GM12878 (cell line): ENCODE data around the gene IRX4. TPM values are rescaled to one million over a fixed set of nuclear protein-coding genes. Genes with fewer than 3 reads are reported as not detected.

Experiments
- ATAC-seq: fragments of 200-7000 bp; cut with Tn5 transposase; 3 replicates; pipeline ENCODE4 v1.9.1; 2020; ENCODE audit warnings: mild to moderate bottlenecking, moderate library complexity
- BruUV-seq: library from RNA; stranded (reverse); fragments of 400-500 nt; replicated peaks from 2 replicates; lab custom pipeline; 2021; lab: Mats Ljungman, UMichigan
- CTCF ChIA-PET: fragments of 300-600 bp; sonication (Branson Sonifier 250); formaldehyde crosslinking; extraction: SDS; loops from one replicate; lab custom pipeline; 2021; ENCODE audit warnings: inconsistent platforms; lab: Yijun Ruan, JAX
- POLR2A ChIA-PET: fragments of 350-600 bp; formaldehyde crosslinking; extraction: SDS; loops from one replicate; lab custom pipeline; 2021; ENCODE audit warnings: inconsistent platforms; lab: Charles Lee
- RAD21 ChIA-PET: fragments of 300-600 bp; sonication (Branson Sonifier 250); formaldehyde crosslinking; loops from one replicate; lab custom pipeline; 2023; ENCODE audit warnings: antibody characterized with exemption; ENCODE audit not compliant: unreplicated experiment; lab: Charles Lee
- SMC1A ChIA-PET: fragments of 300-600 bp; sonication (Branson Sonifier 250); formaldehyde crosslinking; loops from one replicate; lab custom pipeline; 2023; ENCODE audit not compliant: unreplicated experiment, uncharacterized antibody; lab: Charles Lee
- DNase-seq: peaks from one replicate; pipeline ENCODE4 v3.0.0-alpha.2; 2011; ENCODE audit warnings: low read depth, low spot score
- FAIRE-seq: peaks from 3 replicates; lab custom pipeline; 2011; peaks lifted over from hg19 to GRCh38; lab: Jason Lieb, UNC
- H2AFZ ChIP-seq: 2 replicates; pipeline ENCODE4 v1.6.0; 2011; ENCODE audit warnings: low read depth, low read length, control low read depth; ENCODE audit not compliant: control insufficient read depth
- H3K27ac ChIP-seq: 2 replicates; pipeline ENCODE4 v1.5.1; 2011; ENCODE audit warnings: control low read depth; ENCODE audit not compliant: control insufficient read depth, insufficient read depth
- H3K27me3 ChIP-seq, 2 experiments: replicated peaks in 1 of 2; 2 replicates each; pipeline versions ENCODE4 v1.6.0 to v1.6.1; 2011; ENCODE audit warnings: low read length in 1 of 2; ENCODE audit not compliant: control insufficient read depth in 2 of 2, insufficient read depth in 2 of 2
- H3K36me3 ChIP-seq, 2 experiments: 2 replicates each; pipeline ENCODE4 v1.5.1; 2011; ENCODE audit warnings: low read length in 1 of 2; ENCODE audit not compliant: control insufficient read depth in 2 of 2, insufficient read depth in 2 of 2
- H3K4me1 ChIP-seq: 2 replicates; pipeline ENCODE4 v1.6.1; 2011; ENCODE audit warnings: mild to moderate bottlenecking, low read length, moderate library complexity, mixed read lengths; ENCODE audit not compliant: control insufficient read depth, insufficient read depth
- H3K4me2 ChIP-seq: 2 replicates; pipeline ENCODE4 v1.6.0; 2011; ENCODE audit warnings: control low read depth; ENCODE audit not compliant: control insufficient read depth, insufficient read depth
- H3K4me3 ChIP-seq: fragments of 200-600 bp; sonication (generic); 2 replicates; pipeline ENCODE4 v1.5.1; 2016
- H3K79me2 ChIP-seq: 2 replicates; pipeline ENCODE4 v1.6.0; 2011; ENCODE audit warnings: low read length; ENCODE audit not compliant: control insufficient read depth, insufficient read depth
- H3K9ac ChIP-seq: 2 replicates; pipeline ENCODE4 v1.8.0; 2011; ENCODE audit warnings: low read length, control low read depth, mixed read lengths; ENCODE audit not compliant: control insufficient read depth, insufficient read depth
- H3K9me3 ChIP-seq: replicated peaks from 3 replicates; pipeline ENCODE4 v1.5.1; 2011; ENCODE audit warnings: mild to moderate bottlenecking, low read length; ENCODE audit not compliant: control insufficient read depth, insufficient read depth
- H4K20me1 ChIP-seq: 2 replicates; pipeline ENCODE4 v1.6.0; 2011; ENCODE audit not compliant: control insufficient read depth, insufficient read depth
- CREB1 ChIP-seq: IDR thresholded peaks from 2 replicates; pipeline ENCODE4 v1.6.1; 2012; ENCODE audit warnings: low read depth, mild to moderate bottlenecking, inconsistent platforms
- E2F8 ChIP-seq: fragments of 450-650 bp; IDR thresholded peaks from 2 replicates; pipeline ENCODE4 v1.6.1; 2018; ENCODE audit warnings: mild to moderate bottlenecking, low read depth, moderate library complexity; ENCODE audit not compliant: partially characterized antibody
- ETV6 ChIP-seq, 2 experiments: fragments of 450-650 bp in 1 of 2; IDR thresholded peaks in 1 of 2; conservative IDR thresholded peaks in 1 of 2; 2 replicates each; pipeline ENCODE4 v1.6.1; 2014; ENCODE audit warnings: antibody characterized with exemption in 1 of 2, borderline replicate concordance in 1 of 2, low read depth in 1 of 2, mild to moderate bottlenecking in 1 of 2, moderate library complexity in 1 of 2
- HDGF ChIP-seq: fragments of 450-650 bp; IDR thresholded peaks from 2 replicates; pipeline ENCODE4 v1.6.1; 2016; ENCODE audit warnings: antibody characterized with exemption
- MYB ChIP-seq: fragments of 150-350 bp; IDR thresholded peaks from 2 replicates; pipeline ENCODE4 v1.6.1; 2014; ENCODE audit warnings: mild to moderate bottlenecking, low read depth, low read length, borderline replicate concordance
- YY1 ChIP-seq: IDR thresholded peaks from 2 replicates; pipeline ENCODE4 v1.6.1; 2011; ENCODE audit warnings: low read depth, mild to moderate bottlenecking, low read length
- ZBTB33 ChIP-seq: fragments of 450-650 bp; IDR thresholded peaks from 2 replicates; pipeline ENCODE4 v1.6.1; 2017; ENCODE audit warnings: mild to moderate bottlenecking
- ZNF217 ChIP-seq: fragments of 450-650 bp; IDR thresholded peaks from 2 replicates; pipeline ENCODE4 v1.6.1; 2017; ENCODE audit warnings: antibody characterized with exemption, mild to moderate bottlenecking
- WGBS: methylation state at CpG from one replicate; pipeline ENCODE4 v1.1.6; 2016; ENCODE audit warnings: low lambda C conversion rate; ENCODE audit not compliant: insufficient replicate concordance, insufficient coverage; ENCODE audit errors: missing lambda C conversion rate; 5-methylcytosine and 5-hydroxymethylcytosine counted together
- in situ Hi-C: fragments of 300-500 bp; cut with MboI; formaldehyde crosslinking; loops from 9 replicates; pipeline ENCODE4 v1.14.3; 2018; ENCODE audit warnings: mixed read lengths
- intact Hi-C: fragments of 100-400 bp; cut with micrococcal nuclease; formaldehyde crosslinking; loops from one replicate; pipeline ENCODE4 v1.14.2; 2022; ENCODE audit not compliant: unreplicated experiment
- polyA plus RNA-seq, 11 experiments: library from polyadenylated mRNA; depleted of rRNA in 4 of 11; unstranded in 6 of 11; stranded (reverse) in 5 of 11; fragments of >200 nt; fragmentation: Nextera tagmentation in 4 of 11; fragmentation: Illumina TruSeq in 1 of 11; extraction: Ambion mirVana in 4 of 11; extraction: Trizol in 1 of 11; gene quantifications; 1 replicate in 1 of 11; 2 replicates in 10 of 11; pipeline versions ENCODE4 v1.2.1 to v1.2.3, GENCODE V29; 2011 to 2016; ENCODE audit warnings: inconsistent platforms in 2 of 11, missing spikeins in 2 of 11, low read depth in 1 of 11
- total RNA-seq, 4 experiments: library from RNA; depleted of rRNA in 3 of 4; stranded (reverse); fragments of >200 nt in 3 of 4; fragmentation: Illumina TruSeq in 1 of 4; extraction: Trizol in 1 of 4; gene quantifications; 2 replicates each; pipeline versions ENCODE4 v1.2.1 to v1.2.3, GENCODE V29; 2013 to 2021
- TF ChIP-seq, protein P1 (sequence below): IDR thresholded peaks from 2 replicates; pipeline ENCODE4 v1.6.1; 2011; ENCODE audit warnings: borderline replicate concordance, low read depth, mild to moderate bottlenecking, moderate library complexity, mixed read lengths, low read length; ENCODE audit not compliant: insufficient read depth; ENCODE audit errors: extremely low read length

Gene IRX4
- total and polyA plus RNA-seq, 10 of the 15 experiments (the other 5 are each of a cell fraction or from before 2014, with no cell fraction given) = not detected

GRCh38 chr5:1838013-1838412 is 44.7 kb downstream of the IRX4 start:
- FAIRE-seq = no peak
- H3K79me2 ChIP-seq = no peaks in the 10 kb centered on the region
- ChIA-PET SMC1A (no interaction called here), RAD21 (no interaction called here), CTCF (no interaction called here), POLR2A (no interaction called here)
- no peaks in the 10 kb centered on the region for H4K20me1 ChIP-seq
- H3K27ac ChIP-seq = no peak overlapping the region
- no peaks in the 10 kb centered on the region for H3K4me1 ChIP-seq
- no TSS peak for BruUV-seq
- in situ Hi-C loops = no loop called here
- H3K27me3 ChIP-seq = peaks cover 0 to 2% of the 10 kb centered on the region in 2 experiments; a peak in 2 of 4 replicates
- H3K9me3 ChIP-seq = no peaks in the 10 kb centered on the region
- H3K9ac ChIP-seq = no peak overlapping the region
- H3K4me2 ChIP-seq = no peak overlapping the region
- H2AFZ ChIP-seq = no peak overlapping the region
- H3K36me3 ChIP-seq = no peaks in the 10 kb centered on the region
- no peak overlapping the region for H3K4me3 ChIP-seq
- no peak for DNase-seq
- no peak for ATAC-seq
- WGBS = 42% methylated on average over 9 of the region's 9 CpGs
- no peak for TF ChIP-seq MYB
- no peak for TF ChIP-seq YY1
- intact Hi-C loops = no loop called here

DNA sequence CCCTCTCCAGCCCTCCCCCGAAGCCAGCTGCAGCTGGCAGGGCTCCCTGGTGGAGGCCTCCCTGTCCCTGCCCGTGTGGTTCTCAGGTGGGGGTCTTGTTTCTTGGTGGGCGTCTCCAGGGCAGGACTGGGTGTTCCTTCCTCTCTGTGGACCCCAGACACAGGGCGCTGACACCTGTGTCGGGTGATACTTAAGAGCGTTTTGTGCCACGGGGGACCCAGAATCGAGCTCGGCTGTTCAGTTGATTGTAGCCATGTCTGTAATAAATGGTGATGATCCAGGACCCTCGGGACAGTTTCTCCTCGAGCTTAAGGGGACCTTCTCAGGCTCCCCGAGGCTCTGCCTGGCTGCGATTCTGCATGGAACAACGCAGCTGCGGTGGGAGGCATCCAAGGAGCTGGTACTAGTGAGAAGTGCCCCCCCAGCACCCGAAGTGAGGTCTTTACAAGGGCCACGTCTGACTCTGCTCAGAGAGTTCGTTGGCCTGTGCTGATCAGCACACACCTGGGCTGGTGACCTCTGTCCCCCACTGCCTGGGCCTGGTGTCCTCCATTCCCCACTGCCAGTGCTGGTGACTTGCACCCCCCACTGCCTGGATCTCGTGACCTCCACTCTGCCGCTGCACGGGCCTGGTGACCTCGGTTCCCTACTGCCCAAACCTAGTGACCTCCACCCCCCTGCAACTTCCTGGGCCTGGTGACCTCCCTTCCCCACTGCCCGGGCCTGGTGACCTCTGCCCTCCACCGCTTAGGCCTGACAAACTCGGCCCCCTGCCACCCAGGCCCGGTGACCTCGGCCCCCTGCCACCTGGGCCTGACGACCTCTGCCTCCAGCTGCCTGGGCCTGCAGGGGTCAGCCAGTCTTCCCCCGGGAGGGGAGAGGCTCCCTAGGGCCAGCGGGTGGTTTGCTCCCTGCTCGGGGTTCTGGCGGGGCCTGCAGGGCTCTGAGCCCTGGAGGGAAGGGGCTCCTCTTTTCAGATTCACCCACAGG is 45.5 kb downstream of the IRX4 start:
- POLR2A ChIA-PET = no interaction called here
- SMC1A ChIA-PET = no interaction called here
- no peaks in the 10 kb centered on the region for H3K9me3 ChIP-seq
- in situ Hi-C loops = no loop called here
- no peak overlapping the region for H3K9ac ChIP-seq
- DNase-seq (no peak), ATAC-seq (no peak), FAIRE-seq (no peak)
- H3K27me3 ChIP-seq = peaks cover 0 to 2% of the 10 kb centered on the region in 2 experiments; a peak in 2 of 4 replicates
- WGBS = 34% methylated on average over 32 of the region's 32 CpGs
- H3K27ac ChIP-seq = no peak overlapping the region
- CTCF ChIA-PET = no interaction called here
- RAD21 ChIA-PET = no interaction called here
- no peaks in the 10 kb centered on the region for H3K4me1 ChIP-seq
- H3K36me3 ChIP-seq = no peaks in the 10 kb centered on the region
- H3K79me2 ChIP-seq = no peaks in the 10 kb centered on the region
- BruUV-seq = no TSS peak
- intact Hi-C loops = no loop called here
- no peaks in the 10 kb centered on the region for H4K20me1 ChIP-seq
- no peak overlapping the region for H2AFZ ChIP-seq
- H3K4me2 ChIP-seq = no peak overlapping the region
- H3K4me3 ChIP-seq = no peak overlapping the region
- TF ChIP-seq ZBTB33 = no peak
- TF ChIP-seq, protein P1, sequence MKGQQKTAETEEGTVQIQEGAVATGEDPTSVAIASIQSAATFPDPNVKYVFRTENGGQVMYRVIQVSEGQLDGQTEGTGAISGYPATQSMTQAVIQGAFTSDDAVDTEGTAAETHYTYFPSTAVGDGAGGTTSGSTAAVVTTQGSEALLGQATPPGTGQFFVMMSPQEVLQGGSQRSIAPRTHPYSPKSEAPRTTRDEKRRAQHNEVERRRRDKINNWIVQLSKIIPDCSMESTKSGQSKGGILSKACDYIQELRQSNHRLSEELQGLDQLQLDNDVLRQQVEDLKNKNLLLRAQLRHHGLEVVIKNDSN = no peak
- no peak for TF ChIP-seq E2F8
- TF ChIP-seq ZNF217 = no peak
- no peak for TF ChIP-seq HDGF
- TF ChIP-seq CREB1 = no peak
- no peak for TF ChIP-seq ETV6 (conservative IDR thresholded peaks at IDR 0.05 in 1 of 2, IDR thresholded peaks at IDR 0.05 in 1 of 2; ENCODE audit: borderline replicate concordance in 1 of 2, low read depth in 1 of 2)
